Endodermal cell (in vitro differentiated cells): ENCODE measurements around the gene GALNS. TPM values are rescaled to one million over a fixed set of nuclear protein-coding genes. Genes with fewer than 3 reads are reported as not detected.

ENCODE experiments used
- DNase-seq: peaks from one replicate; pipeline ENCODE4 v3.0.0-alpha.2; 2017
- H3K27ac ChIP-seq: 2 replicates; pipeline ENCODE4 v1.5.1; 2013; ENCODE audit warnings: mild to moderate bottlenecking, low read depth, low read length, moderate library complexity
- H3K27me3 ChIP-seq: 2 replicates; pipeline ENCODE4 v1.6.1; 2013; ENCODE audit warnings: mild to moderate bottlenecking, low read length, moderate library complexity; ENCODE audit not compliant: insufficient read depth, control insufficient read depth, poor library complexity, severe bottlenecking
- H3K36me3 ChIP-seq: 2 replicates; pipeline ENCODE4 v1.7.0; 2013; ENCODE audit warnings: mild to moderate bottlenecking, low read length, moderate library complexity; ENCODE audit not compliant: control insufficient read depth, insufficient read depth
- H3K4me1 ChIP-seq: one replicate; pipeline ENCODE4 v1.7.0; 2013; ENCODE audit warnings: low read length; ENCODE audit not compliant: control insufficient read depth, insufficient read depth
- H3K4me3 ChIP-seq: 2 replicates; pipeline ENCODE4 v1.5.1; 2013; ENCODE audit warnings: mild to moderate bottlenecking, low read length, moderate library complexity
- H3K9ac ChIP-seq: 2 replicates; pipeline ENCODE4 v1.6.1; 2013; ENCODE audit warnings: mild to moderate bottlenecking, low read length, moderate library complexity; ENCODE audit not compliant: poor library complexity, severe bottlenecking; ENCODE audit errors: extremely low read depth
- H3K9me3 ChIP-seq: 2 replicates; pipeline ENCODE4 v1.6.1; 2013; ENCODE audit warnings: mild to moderate bottlenecking, low read length, moderate library complexity; ENCODE audit not compliant: control insufficient read depth
- H3K27ac Mint-ChIP-seq: 2 replicates; pipeline ENCODE4 v1.8.0; 2020; ENCODE audit warnings: mixed read lengths
- H3K27me3 Mint-ChIP-seq: 2 replicates; pipeline ENCODE4 v1.8.0; 2021; ENCODE audit warnings: mild to moderate bottlenecking, mixed read lengths; ENCODE audit not compliant: insufficient read depth
- H3K36me3 Mint-ChIP-seq: 2 replicates; pipeline ENCODE4 v1.8.0; 2020; ENCODE audit warnings: low read depth, mixed read lengths
- H3K4me1 Mint-ChIP-seq: 2 replicates; pipeline ENCODE4 v1.8.0; 2020; ENCODE audit warnings: mixed read lengths
- H3K4me3 Mint-ChIP-seq: 2 replicates; pipeline ENCODE4 v1.8.0; 2020; ENCODE audit warnings: mild to moderate bottlenecking, moderate library complexity, mixed read lengths
- H3K9me3 Mint-ChIP-seq: 2 replicates; pipeline ENCODE4 v1.8.0; 2020; ENCODE audit warnings: mild to moderate bottlenecking, mixed read lengths
- WGBS, 2 experiments: methylation state at CpG; one replicate each; pipeline versions ENCODE4 v1.1.5 to v1.1.7; 2013; ENCODE audit warnings: missing lambda C conversion rate in 2 of 2, mixed read lengths in 1 of 2; ENCODE audit not compliant: insufficient coverage in 1 of 2, insufficient read length in 1 of 2; 5-methylcytosine and 5-hydroxymethylcytosine counted together
- total RNA-seq, 2 donors: library from RNA; stranded (reverse); fragmentation: NEBNext Ultra II Directional in 1 of 2; extraction: Animal tissue kit (Norgen Biotek cat#: 25700) in 1 of 2; gene quantifications; 2 replicates in 1 of 2; 3 replicates in 1 of 2; pipeline ENCODE4 v1.2.1, GENCODE V29; 2021
- TF ChIP-seq, protein P1 (sequence below): fragments of 200-600 bp; sonication (generic); conservative IDR thresholded peaks from 2 replicates; pipeline ENCODE4 v1.5.0; 2021; ENCODE audit warnings: antibody characterized with exemption, mild to moderate bottlenecking

Gene GALNS
- total RNA-seq, 2 donors from 2014 or later, result 32.2 to 39.6 TPM

DNA sequence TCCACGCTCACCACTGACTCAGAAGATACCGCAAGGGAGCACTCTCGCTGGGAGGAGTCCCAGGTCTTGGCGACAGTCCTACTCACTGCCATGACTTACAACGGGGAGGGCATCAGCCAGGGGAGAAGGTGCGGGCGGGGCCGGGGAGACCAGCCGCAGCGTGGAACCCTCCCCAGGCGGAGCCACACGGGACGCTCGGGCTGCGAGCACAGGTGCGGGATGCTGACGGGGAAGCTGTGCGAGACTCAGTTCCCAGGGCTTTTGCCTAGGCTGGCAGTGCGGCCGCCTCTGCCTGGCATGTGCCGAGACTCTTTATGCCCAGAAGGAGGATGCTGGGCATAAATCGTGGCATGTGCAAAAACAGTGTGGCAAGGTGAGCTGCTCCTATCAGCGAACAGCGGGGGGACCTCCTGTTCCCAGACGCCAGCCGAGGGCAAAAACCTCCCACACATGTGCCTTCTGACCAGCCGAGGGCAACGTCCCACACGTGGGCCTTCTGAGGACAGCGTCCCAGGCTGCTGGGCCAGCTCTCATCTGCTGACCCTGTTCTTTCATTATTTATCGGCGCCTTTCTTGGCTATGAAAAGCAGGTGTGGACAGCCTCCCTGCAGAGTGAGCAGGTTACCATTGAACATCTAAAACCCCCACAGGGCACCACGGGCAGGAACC lies 6.1 kb downstream of the GALNS start:
- no peak overlapping the region for H3K27ac Mint-ChIP-seq
- WGBS, 2 experiments, result 90 to 93% methylated on average over 26 to 33 of the region's 33 CpGs
- no peaks in the 10 kb centered on the region for H3K27me3 Mint-ChIP-seq
- no peak for DNase-seq
- H3K9me3 Mint-ChIP-seq, result peaks cover 4% of the 10 kb centered on the region
- no peaks in the 10 kb centered on the region for H3K9me3 ChIP-seq
- H3K27me3 ChIP-seq, result no peaks in the 10 kb centered on the region
- peaks cover 37% of the 10 kb centered on the region for H3K36me3 Mint-ChIP-seq
- no peaks in the 10 kb centered on the region for H3K36me3 ChIP-seq
- TF ChIP-seq, protein P1, sequence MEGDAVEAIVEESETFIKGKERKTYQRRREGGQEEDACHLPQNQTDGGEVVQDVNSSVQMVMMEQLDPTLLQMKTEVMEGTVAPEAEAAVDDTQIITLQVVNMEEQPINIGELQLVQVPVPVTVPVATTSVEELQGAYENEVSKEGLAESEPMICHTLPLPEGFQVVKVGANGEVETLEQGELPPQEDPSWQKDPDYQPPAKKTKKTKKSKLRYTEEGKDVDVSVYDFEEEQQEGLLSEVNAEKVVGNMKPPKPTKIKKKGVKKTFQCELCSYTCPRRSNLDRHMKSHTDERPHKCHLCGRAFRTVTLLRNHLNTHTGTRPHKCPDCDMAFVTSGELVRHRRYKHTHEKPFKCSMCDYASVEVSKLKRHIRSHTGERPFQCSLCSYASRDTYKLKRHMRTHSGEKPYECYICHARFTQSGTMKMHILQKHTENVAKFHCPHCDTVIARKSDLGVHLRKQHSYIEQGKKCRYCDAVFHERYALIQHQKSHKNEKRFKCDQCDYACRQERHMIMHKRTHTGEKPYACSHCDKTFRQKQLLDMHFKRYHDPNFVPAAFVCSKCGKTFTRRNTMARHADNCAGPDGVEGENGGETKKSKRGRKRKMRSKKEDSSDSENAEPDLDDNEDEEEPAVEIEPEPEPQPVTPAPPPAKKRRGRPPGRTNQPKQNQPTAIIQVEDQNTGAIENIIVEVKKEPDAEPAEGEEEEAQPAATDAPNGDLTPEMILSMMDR, result no peak
- no peaks in the 10 kb centered on the region for H3K4me1 ChIP-seq
- H3K4me3 Mint-ChIP-seq, result no peak overlapping the region
- no peak overlapping the region for H3K27ac ChIP-seq
- no peak overlapping the region for H3K4me3 ChIP-seq
- H3K9ac ChIP-seq, result no peak overlapping the region
- H3K4me1 Mint-ChIP-seq, result no peaks in the 10 kb centered on the region

DNA sequence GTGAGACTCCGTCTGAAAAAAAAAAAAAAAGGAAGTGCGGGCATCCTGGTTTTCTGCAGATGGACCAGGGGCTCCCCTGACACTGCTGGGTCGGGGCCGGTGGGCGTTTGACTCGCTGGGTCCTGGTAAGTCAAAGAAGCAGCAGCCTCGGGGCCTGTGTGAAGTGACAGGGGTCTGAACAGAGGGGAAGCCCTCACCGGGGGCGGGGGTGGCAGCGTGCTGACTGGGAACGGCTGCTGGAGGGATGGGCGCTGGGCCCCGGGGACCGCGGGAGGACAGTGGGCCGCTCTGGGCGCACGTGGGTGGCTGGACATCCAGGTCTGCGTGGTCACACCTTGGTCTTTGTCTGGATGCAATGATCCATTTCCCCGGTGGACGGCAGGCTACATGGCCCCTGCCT lies 8.2 kb downstream of the GALNS start:
- Histone ChIP-seq H3K36me3 (no peaks in the 10 kb centered on the region), H3K4me1 (no peaks in the 10 kb centered on the region), H3K27ac (no peak overlapping the region), H3K4me3 (no peak overlapping the region), H3K9me3 (no peaks in the 10 kb centered on the region), H3K9ac (no peak overlapping the region), H3K27me3 (no peaks in the 10 kb centered on the region)
- peaks cover 4% of the 10 kb centered on the region for H3K9me3 Mint-ChIP-seq
- H3K4me3 Mint-ChIP-seq, result no peak overlapping the region
- TF ChIP-seq, protein P1, result no peak
- H3K27me3 Mint-ChIP-seq, result no peaks in the 10 kb centered on the region
- 95 to 97% methylated on average over 15 to 21 of the region's 21 CpGs for WGBS, 2 experiments
- no peak overlapping the region for H3K27ac Mint-ChIP-seq
- peaks cover 37% of the 10 kb centered on the region for H3K36me3 Mint-ChIP-seq
- no peak for DNase-seq
- no peaks in the 10 kb centered on the region for H3K4me1 Mint-ChIP-seq

DNA sequence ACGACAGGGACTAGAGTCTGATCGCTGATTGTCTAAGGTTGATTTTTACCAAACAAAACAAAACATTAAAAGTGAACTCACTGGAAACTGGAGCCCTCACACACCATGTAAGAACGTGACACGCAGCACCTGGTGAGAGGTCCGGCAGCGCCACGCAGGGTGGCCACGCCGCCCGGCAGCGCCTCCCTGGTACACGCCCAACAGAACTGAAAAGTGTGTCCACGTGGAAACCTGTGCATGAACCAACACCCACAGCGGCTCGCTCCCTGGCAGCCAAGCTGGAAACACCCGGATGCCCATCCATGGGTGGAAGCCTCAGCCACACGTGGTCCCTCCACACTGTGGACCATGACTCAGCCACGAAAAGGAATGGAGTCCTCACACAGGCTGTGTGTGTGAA lies 9.1 kb downstream of the GALNS start:
- H3K4me1 ChIP-seq, result no peaks in the 10 kb centered on the region
- Mint-ChIP-seq H3K4me3 (no peak overlapping the region), H3K4me1 (no peaks in the 10 kb centered on the region), H3K36me3 (peaks cover 36% of the 10 kb centered on the region), H3K27me3 (no peaks in the 10 kb centered on the region), H3K9me3 (peaks cover 4% of the 10 kb centered on the region), H3K27ac (no peak overlapping the region)
- H3K27me3 ChIP-seq, result no peaks in the 10 kb centered on the region
- no peak overlapping the region for H3K27ac ChIP-seq
- no peak overlapping the region for H3K4me3 ChIP-seq
- no peak overlapping the region for H3K9ac ChIP-seq
- whole genome bisulfite sequencing, 2 experiments, result 94 to 96% methylated on average over 16 to 18 of the region's 18 CpGs
- no peak for DNase-seq
- TF ChIP-seq, protein P1, result no peak
- H3K9me3 ChIP-seq, result no peaks in the 10 kb centered on the region
- no peaks in the 10 kb centered on the region for H3K36me3 ChIP-seq
